ENCODE data around the gene ARRDC1.

The ARRDC1 gene

GRCh38 chr9:137569609-137570203 is 35.8 kb upstream of the ARRDC1 start:
- H3K4me3 ChIP-seq (ENCODE audit: low read depth, low read length), result no peak overlapping the region

DNA sequence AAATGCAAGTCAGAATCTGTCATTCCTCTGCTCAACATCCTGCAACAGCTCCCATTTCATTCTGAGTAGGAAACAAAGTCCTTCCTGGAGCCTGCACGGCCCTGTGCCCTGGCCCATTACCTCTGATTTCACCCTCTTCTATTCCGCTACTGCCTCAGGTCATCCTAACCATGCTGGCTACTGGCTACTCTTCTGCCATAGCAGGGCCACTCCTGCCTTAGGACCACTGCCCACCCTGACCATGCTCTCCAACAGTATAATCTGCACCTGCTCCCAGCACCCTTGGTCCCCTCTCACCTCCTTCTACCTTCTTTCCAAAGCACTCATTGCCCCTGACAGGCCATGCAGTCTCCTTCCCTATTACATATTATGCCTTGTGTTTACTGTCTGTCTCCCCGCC is 34.9 kb upstream of the ARRDC1 start:
- H3K4me3 ChIP-seq (ENCODE audit: low read depth, low read length), result no peak overlapping the region
- no peak for TF ChIP-seq CTCF (IDR thresholded peaks at IDR 0.05; ENCODE audit: low read depth, low read length, missing control alignments)
- DNase-seq (ENCODE audit: low read depth), result no peak

More at GRCh38 chr9:137569609-137570203, 35.8 kb upstream of the ARRDC1 start:
- DNase-seq (ENCODE audit: low read depth), result no peak
- no peak for TF ChIP-seq CTCF (IDR thresholded peaks at IDR 0.05; ENCODE audit: low read depth, low read length, missing control alignments)

DNA sequence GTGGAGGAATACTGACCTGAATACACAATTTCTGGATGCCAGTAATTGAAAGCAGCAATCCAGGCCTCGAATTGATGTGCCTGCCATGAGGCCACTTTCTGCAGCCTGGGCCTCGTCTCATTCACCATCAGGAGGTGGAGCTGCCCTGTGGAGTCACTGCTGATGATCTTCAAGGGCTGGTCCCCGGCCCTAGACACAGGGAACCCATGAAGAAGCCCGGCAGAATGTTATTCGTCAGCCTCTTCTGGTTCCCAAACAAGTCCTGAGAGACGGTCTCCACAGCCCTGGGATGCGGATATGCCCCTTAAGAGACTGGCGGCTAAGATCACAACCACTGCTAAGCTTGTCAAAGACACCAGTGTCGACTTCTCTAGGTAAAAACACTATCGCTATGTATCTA is 31.3 kb upstream of the ARRDC1 start:
- no peak for TF ChIP-seq CTCF (IDR thresholded peaks at IDR 0.05; ENCODE audit: low read depth, low read length, missing control alignments)
- no peak for DNase-seq (ENCODE audit: low read depth)
- H3K4me3 ChIP-seq (ENCODE audit: low read depth, low read length), result no peak overlapping the region

- no peak for TF ChIP-seq CTCF (IDR thresholded peaks at IDR 0.05; ENCODE audit: low read depth, low read length, missing control alignments)
- no peak overlapping the region for H3K4me3 ChIP-seq (ENCODE audit: low read depth, low read length)
- DNase-seq (ENCODE audit: low read depth), result no peak
Measured at GRCh38 chr9:137575364-137575715, 30.1 kb upstream of the ARRDC1 start.

- DNase-seq (ENCODE audit: low read depth), result no peak
- TF ChIP-seq CTCF (IDR thresholded peaks at IDR 0.05; ENCODE audit: low read depth, low read length, missing control alignments), result peak; percentile 10
- H3K4me3 ChIP-seq (ENCODE audit: low read depth, low read length), result no peak overlapping the region
Measured at GRCh38 chr9:137575716-137576411, 29.6 kb upstream of the ARRDC1 start.

GRCh38 chr9:137578518-137579258 is 26.8 kb upstream of the ARRDC1 start, which contains the start of gene DPH7:
Gene DPH7, minus strand, starts transcription at chr9:137578925. Its CDS starts 148 bp downstream, at chr9:137578777.
- peak within 1 kb of the TSS; percentile 93 for H3K4me3 ChIP-seq (ENCODE audit: low read depth, low read length)
- TF ChIP-seq CTCF (IDR thresholded peaks at IDR 0.05; ENCODE audit: low read depth, low read length, missing control alignments), result peak; percentile 90
- peak; percentile 57 for DNase-seq (ENCODE audit: low read depth)

Data from GM12864 (cell line).